DND-41 (cell line): ENCODE measurements around the gene FIG4.
"Not testable (repeated sequence)": the region's sequence is repeated elsewhere in the genome, so short reads cannot be mapped to it uniquely, and the experiment has no call there.

Source experiments
- ATAC-seq: fragments of 200-7000 bp; cut with Tn5 transposase; 3 replicates; pipeline ENCODE4 v1.9.1; 2021; ENCODE audit warnings: low read depth; ENCODE audit not compliant: insufficient read depth
- DNase-seq: peaks from one replicate; pipeline ENCODE4 v3.0.0-alpha.2; 2020
- H2AFZ ChIP-seq: 2 replicates; pipeline ENCODE4 v1.6.0; 2012; ENCODE audit warnings: low read depth, low read length
- H3K27ac ChIP-seq: 2 replicates; pipeline ENCODE4 v1.5.1; 2012; ENCODE audit warnings: low read length, inconsistent platforms
- H3K27me3 ChIP-seq: fragments of 200-600 bp; sonication (generic); 2 replicates; pipeline ENCODE4 v1.6.0; 2012; ENCODE audit warnings: low read length, mild to moderate bottlenecking, inconsistent platforms; ENCODE audit not compliant: insufficient read depth, poor library complexity
- H3K36me3 ChIP-seq: 2 replicates; pipeline ENCODE4 v1.5.1; 2012; ENCODE audit warnings: low read length, inconsistent platforms; ENCODE audit not compliant: insufficient read depth
- H3K4me1 ChIP-seq: 2 replicates; pipeline ENCODE4 v1.5.1; 2012; ENCODE audit warnings: mild to moderate bottlenecking, low read length; ENCODE audit not compliant: insufficient read depth
- H3K4me2 ChIP-seq: 2 replicates; pipeline ENCODE4 v1.6.0; 2012; ENCODE audit warnings: mild to moderate bottlenecking, moderate library complexity, low read length, inconsistent platforms; ENCODE audit not compliant: insufficient read depth
- H3K4me3 ChIP-seq, 2 experiments: fragments of 200-600 bp in 1 of 2; shearing (Covaris generic) in 1 of 2; 2 replicates each; pipeline ENCODE4 v1.5.1; 2012 to 2016; ENCODE audit warnings: inconsistent platforms in 2 of 2, low read length in 2 of 2, mild to moderate bottlenecking in 2 of 2, low read depth in 1 of 2, moderate library complexity in 1 of 2
- H3K79me2 ChIP-seq: 2 replicates; pipeline ENCODE4 v1.6.0; 2012; ENCODE audit warnings: low read length, inconsistent platforms; ENCODE audit not compliant: insufficient read depth
- H3K9ac ChIP-seq: 2 replicates; pipeline ENCODE4 v1.6.0; 2012; ENCODE audit warnings: low read depth, mild to moderate bottlenecking, inconsistent platforms, low read length, moderate library complexity
- H3K9me3 ChIP-seq: 2 replicates; pipeline ENCODE4 v1.5.1; 2012; ENCODE audit warnings: low read length, moderate library complexity, mild to moderate bottlenecking, inconsistent platforms; ENCODE audit not compliant: insufficient read depth, severe bottlenecking
- H4K20me1 ChIP-seq: 2 replicates; pipeline ENCODE4 v1.6.0; 2012; ENCODE audit warnings: low read length; ENCODE audit not compliant: insufficient read depth
- EZH2 ChIP-seq: IDR thresholded peaks from 3 replicates; pipeline ENCODE4 v1.6.1; 2012; ENCODE audit warnings: borderline replicate concordance, low read depth, mild to moderate bottlenecking, moderate library complexity, low read length, inconsistent platforms; ENCODE audit not compliant: severe bottlenecking
- TF ChIP-seq, protein P1 (sequence below): IDR thresholded peaks from 2 replicates; pipeline ENCODE4 v1.5.1; 2012; ENCODE audit warnings: borderline replicate concordance, low read length, moderate library complexity, mild to moderate bottlenecking; ENCODE audit not compliant: poor library complexity, severe bottlenecking; ENCODE audit errors: extremely low read depth

The FIG4 gene

DNA sequence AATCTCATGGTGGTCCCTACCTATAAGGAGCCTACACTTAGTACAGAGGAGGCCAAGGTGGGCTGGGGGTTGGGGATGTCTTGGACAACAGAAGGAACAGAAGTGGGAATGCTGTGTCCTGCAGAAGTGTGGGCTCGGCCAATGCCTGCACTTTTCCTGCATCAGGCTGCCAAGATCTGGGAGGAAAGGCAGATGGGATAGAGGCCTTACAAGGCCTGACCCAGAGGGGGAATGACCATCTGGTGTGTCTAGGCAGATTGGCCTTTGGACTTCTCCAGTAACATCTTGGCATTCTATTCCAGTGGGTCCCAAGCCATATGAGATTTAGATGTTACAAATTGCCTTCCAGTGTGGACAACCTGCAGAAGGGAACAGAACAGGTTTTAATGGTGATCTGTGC lies 162.3 kb downstream of the FIG4 start:
- ATAC-seq (no peak), DNase-seq (no peak)
- no peaks in the 10 kb centered on the region for H4K20me1 ChIP-seq
- no peak overlapping the region for H3K4me2 ChIP-seq
- no peaks in the 10 kb centered on the region for H3K79me2 ChIP-seq
- H2AFZ ChIP-seq, result no peak overlapping the region
- no peaks in the 10 kb centered on the region for H3K27me3 ChIP-seq
- H3K27ac ChIP-seq, result no peak overlapping the region
- H3K4me3 ChIP-seq, result no peak overlapping the region
- H3K9ac ChIP-seq, result no peak overlapping the region
- TF ChIP-seq, protein P1, sequence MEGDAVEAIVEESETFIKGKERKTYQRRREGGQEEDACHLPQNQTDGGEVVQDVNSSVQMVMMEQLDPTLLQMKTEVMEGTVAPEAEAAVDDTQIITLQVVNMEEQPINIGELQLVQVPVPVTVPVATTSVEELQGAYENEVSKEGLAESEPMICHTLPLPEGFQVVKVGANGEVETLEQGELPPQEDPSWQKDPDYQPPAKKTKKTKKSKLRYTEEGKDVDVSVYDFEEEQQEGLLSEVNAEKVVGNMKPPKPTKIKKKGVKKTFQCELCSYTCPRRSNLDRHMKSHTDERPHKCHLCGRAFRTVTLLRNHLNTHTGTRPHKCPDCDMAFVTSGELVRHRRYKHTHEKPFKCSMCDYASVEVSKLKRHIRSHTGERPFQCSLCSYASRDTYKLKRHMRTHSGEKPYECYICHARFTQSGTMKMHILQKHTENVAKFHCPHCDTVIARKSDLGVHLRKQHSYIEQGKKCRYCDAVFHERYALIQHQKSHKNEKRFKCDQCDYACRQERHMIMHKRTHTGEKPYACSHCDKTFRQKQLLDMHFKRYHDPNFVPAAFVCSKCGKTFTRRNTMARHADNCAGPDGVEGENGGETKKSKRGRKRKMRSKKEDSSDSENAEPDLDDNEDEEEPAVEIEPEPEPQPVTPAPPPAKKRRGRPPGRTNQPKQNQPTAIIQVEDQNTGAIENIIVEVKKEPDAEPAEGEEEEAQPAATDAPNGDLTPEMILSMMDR, result no peak
- TF ChIP-seq EZH2, result no peak
- H3K9me3 ChIP-seq, result no peaks in the 10 kb centered on the region
- H3K36me3 ChIP-seq, result no peaks in the 10 kb centered on the region
- no peaks in the 10 kb centered on the region for H3K4me1 ChIP-seq

GRCh38 chr6:109853951-109854350 lies 162.9 kb downstream of the FIG4 start:
- H2AFZ ChIP-seq, result no peak overlapping the region
- no peak overlapping the region for H3K9ac ChIP-seq
- no peaks in the 10 kb centered on the region for H3K9me3 ChIP-seq
- DNase-seq (no peak), ATAC-seq (no peak)
- H3K4me1 ChIP-seq, result no peaks in the 10 kb centered on the region
- no peak overlapping the region for H3K27ac ChIP-seq
- TF ChIP-seq, protein P1, result no peak
- TF ChIP-seq EZH2, result no peak
- no peaks in the 10 kb centered on the region for H3K36me3 ChIP-seq
- H3K27me3 ChIP-seq, result no peaks in the 10 kb centered on the region
- no peak overlapping the region for H3K4me2 ChIP-seq
- no peaks in the 10 kb centered on the region for H3K79me2 ChIP-seq
- no peaks in the 10 kb centered on the region for H4K20me1 ChIP-seq
- no peak overlapping the region for H3K4me3 ChIP-seq

DNA sequence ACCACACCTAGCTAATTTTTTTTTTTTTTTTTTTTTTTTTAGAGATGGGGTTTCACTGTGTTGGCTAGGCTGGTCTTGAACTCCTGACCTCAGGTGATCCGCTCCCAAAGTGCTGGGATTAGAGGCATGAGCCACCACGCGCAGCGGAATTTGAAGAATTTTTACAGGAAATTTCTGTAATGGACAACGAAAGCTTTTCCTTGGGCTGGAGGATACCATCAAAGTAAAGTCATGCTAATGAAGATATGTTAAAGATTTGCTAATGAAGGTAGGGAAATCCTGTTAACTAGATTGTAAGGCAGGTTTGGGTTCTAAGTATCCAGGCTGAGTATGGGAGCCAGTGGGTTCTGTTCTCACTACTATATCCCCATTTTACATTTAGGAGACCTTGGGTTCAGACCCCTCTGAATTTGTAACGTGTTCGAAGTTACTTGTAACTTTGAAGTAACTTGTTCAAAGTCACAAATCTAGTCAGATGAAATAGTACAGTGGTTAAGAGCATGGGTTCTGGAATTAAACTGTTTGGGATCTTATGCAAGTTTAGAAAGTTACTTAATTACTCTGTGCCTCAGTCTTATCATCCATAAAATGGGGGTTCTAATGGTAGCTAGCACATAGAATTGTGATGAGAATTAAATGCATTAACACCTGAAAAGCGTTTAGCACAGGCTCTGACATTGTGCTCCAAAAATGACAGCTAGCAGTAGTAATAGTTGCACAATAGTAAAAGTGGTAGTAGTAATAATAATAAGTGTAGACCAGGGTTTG lies 163.6 kb downstream of the FIG4 start:
- no peak for ATAC-seq
- Histone ChIP-seq H3K9ac (no peak overlapping the region), H3K27ac (no peak overlapping the region), H4K20me1 (no peaks in the 10 kb centered on the region), H3K36me3 (no peaks in the 10 kb centered on the region), H3K4me3 (no peak overlapping the region), H3K4me2 (no peak overlapping the region), H2AFZ (no peak overlapping the region), H3K79me2 (no peaks in the 10 kb centered on the region), H3K4me1 (no peaks in the 10 kb centered on the region), H3K27me3 (no peaks in the 10 kb centered on the region), H3K9me3 (no peaks in the 10 kb centered on the region)
- no peak for DNase-seq
- TF ChIP-seq EZH2, result no peak
- TF ChIP-seq, protein P1, result no peak

DNA sequence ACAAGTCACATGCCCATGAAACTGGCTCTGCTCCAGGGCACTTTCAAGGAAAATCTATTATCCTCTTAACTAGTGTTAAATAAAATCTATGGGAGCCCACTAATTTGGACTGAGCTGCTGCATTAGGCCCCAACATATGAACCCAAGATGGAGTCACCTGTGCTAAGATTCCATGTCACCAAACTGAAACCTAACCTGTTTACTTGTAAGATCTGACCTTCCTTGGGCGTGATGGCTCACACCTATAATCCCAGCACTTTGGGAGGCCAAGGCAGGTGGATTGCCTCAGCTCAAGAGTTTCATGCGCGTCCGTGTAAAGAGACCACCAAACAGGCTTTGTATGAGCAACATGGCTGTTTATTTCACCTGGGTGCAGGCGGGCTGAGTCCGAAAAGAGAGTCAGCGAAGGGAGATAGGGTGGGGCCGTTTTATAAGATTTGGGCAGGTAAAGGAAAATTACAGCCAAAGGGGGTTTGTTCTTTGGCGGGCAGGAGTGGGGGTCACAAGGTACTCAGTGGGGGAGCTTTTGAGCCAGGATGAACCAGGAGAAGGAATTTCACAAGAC lies 164.5 kb downstream of the FIG4 start:
- not testable (repeated sequence) for H3K4me1 ChIP-seq, H2AFZ ChIP-seq, H3K4me2 ChIP-seq, H3K27ac ChIP-seq, DNase-seq, H3K27me3 ChIP-seq, H3K9me3 ChIP-seq, ATAC-seq, H3K9ac ChIP-seq, H3K36me3 ChIP-seq, H4K20me1 ChIP-seq, H3K4me3 ChIP-seq, H3K79me2 ChIP-seq
